AG04450 (cell line): ENCODE measurements around the gene CDK17. TPM values are rescaled to one million over a fixed set of nuclear protein-coding genes. Genes with fewer than 3 reads are reported as not detected.

ENCODE experiments used
- CTCF ChIA-PET: fragments of 300-600, 350-600 bp; formaldehyde crosslinking; extraction: SDS; loops from one replicate; lab custom pipeline; 2022; ENCODE audit warnings: antibody characterized with exemption, inconsistent platforms; lab: Charles Lee
- POLR2A ChIA-PET: fragments of 350-600 bp; formaldehyde crosslinking; extraction: SDS; loops from one replicate; lab custom pipeline; 2021; ENCODE audit warnings: antibody characterized with exemption, inconsistent platforms; lab: Yijun Ruan, JAX
- DNase-seq: peaks from one replicate; pipeline ENCODE4 v3.0.0-alpha.2; 2011; ENCODE audit warnings: low read depth, low spot score
- H3K27ac ChIP-seq: one replicate; pipeline ENCODE4 v1.5.1; 2012; ENCODE audit warnings: low read depth, low read length, control low read depth
- H3K27me3 ChIP-seq: one replicate; pipeline ENCODE4 v1.6.0; 2012; ENCODE audit warnings: low read length; ENCODE audit not compliant: control insufficient read depth, insufficient read depth
- H3K4me3 ChIP-seq: 2 replicates; pipeline ENCODE4 v1.5.1; 2011; ENCODE audit warnings: mild to moderate bottlenecking, low read depth, low read length, control low read depth
- H3K9me3 ChIP-seq: 2 replicates; pipeline ENCODE4 v1.5.1; 2012; ENCODE audit warnings: low read length; ENCODE audit not compliant: control insufficient read depth, insufficient read depth
- polyA plus RNA-seq: library from polyadenylated mRNA; depleted of rRNA; stranded (reverse); fragments of >200 nt; gene quantifications from 2 replicates; pipeline ENCODE4 v1.2.3, GENCODE V29; 2011
- TF ChIP-seq, protein P1 (sequence below): IDR thresholded peaks from 2 replicates; pipeline ENCODE4 v1.5.1; 2011; ENCODE audit warnings: low read depth, low read length, control low read depth, inconsistent platforms

The CDK17 gene
- polyA plus RNA-seq, 1 experiment = 67.8 TPM

DNA sequence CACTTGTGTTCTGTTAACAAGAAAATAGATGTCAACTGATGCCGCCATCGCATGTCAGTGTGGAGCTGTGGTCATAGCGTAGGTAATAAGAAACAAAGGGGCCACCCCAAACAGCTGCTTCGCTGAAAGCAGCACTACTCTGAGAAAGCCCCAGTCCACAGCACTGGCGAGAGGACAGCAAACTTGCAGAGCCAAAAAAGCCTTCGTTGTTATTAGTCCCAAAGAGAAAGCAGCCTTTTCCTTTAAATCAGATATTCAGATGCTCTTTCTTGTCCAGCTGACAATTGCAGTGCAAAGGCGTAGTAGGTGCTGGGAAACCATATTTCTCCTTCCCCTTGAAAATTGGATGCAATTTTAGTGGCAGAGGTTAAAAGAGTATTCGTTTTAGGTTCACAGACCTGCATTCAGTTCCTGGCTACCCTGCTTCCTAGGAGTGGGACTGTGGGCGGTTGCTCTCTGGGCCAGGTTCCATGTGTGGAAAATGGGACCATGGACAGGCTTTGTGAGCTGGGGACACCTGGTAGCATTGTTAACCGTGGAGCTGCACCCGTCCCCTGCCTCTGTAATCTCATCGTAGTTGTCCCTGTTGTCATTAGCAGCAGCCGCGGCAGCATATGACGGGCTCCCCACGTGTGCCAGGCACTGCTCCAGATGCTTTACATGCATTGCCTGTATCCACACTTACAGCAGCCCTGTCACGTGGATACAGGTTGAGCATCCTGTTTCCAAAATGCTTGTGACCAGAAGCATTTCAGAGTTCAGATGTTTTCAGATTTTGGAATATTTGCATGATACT lies 151.9 kb downstream of the CDK17 start:
- peak overlapping the region; percentile 21 for H3K27ac ChIP-seq
- H3K27me3 ChIP-seq = no peaks in the 10 kb centered on the region
- TF ChIP-seq, protein P1, sequence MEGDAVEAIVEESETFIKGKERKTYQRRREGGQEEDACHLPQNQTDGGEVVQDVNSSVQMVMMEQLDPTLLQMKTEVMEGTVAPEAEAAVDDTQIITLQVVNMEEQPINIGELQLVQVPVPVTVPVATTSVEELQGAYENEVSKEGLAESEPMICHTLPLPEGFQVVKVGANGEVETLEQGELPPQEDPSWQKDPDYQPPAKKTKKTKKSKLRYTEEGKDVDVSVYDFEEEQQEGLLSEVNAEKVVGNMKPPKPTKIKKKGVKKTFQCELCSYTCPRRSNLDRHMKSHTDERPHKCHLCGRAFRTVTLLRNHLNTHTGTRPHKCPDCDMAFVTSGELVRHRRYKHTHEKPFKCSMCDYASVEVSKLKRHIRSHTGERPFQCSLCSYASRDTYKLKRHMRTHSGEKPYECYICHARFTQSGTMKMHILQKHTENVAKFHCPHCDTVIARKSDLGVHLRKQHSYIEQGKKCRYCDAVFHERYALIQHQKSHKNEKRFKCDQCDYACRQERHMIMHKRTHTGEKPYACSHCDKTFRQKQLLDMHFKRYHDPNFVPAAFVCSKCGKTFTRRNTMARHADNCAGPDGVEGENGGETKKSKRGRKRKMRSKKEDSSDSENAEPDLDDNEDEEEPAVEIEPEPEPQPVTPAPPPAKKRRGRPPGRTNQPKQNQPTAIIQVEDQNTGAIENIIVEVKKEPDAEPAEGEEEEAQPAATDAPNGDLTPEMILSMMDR = no peak
- ChIA-PET CTCF (no interaction called here), POLR2A (interaction anchor here (0.7 kb wide), 1 partner anchor 29 kb away, joined by 3 read pairs; no protein-coding TSS in a partner anchor)
- no peak overlapping the region for H3K4me3 ChIP-seq
- no peak for DNase-seq
- no peaks in the 10 kb centered on the region; the same call in 1 of the 2 replicates for H3K9me3 ChIP-seq

DNA sequence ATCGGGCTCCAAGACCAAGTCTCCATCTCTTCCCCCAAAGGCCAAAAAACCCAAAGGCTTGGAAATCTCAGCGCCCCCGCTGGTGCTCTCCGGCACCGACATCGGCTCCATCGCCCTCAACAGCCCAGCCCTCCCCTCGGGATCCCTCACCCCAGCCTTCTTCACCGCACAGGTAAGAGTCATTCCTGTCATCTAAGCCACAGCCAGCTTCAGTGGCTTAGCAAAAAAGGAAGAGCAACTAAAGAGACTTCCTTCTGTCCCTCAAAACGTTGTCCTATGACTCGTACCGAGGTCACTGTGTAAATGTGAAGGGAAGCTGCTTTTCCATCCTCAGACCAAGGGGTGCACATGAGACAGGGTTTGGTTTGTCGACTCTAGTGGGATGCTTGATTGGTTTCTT lies 152.7 kb downstream of the CDK17 start:
- ChIA-PET POLR2A (no interaction called here), CTCF (no interaction called here)
- Histone ChIP-seq H3K27me3 (no peaks in the 10 kb centered on the region), H3K9me3 (no peaks in the 10 kb centered on the region; the same call in 1 of the 2 replicates), H3K27ac (peak overlapping the region; percentile 4), H3K4me3 (no peak overlapping the region)
- no peak for DNase-seq
- TF ChIP-seq, protein P1 = no peak

DNA sequence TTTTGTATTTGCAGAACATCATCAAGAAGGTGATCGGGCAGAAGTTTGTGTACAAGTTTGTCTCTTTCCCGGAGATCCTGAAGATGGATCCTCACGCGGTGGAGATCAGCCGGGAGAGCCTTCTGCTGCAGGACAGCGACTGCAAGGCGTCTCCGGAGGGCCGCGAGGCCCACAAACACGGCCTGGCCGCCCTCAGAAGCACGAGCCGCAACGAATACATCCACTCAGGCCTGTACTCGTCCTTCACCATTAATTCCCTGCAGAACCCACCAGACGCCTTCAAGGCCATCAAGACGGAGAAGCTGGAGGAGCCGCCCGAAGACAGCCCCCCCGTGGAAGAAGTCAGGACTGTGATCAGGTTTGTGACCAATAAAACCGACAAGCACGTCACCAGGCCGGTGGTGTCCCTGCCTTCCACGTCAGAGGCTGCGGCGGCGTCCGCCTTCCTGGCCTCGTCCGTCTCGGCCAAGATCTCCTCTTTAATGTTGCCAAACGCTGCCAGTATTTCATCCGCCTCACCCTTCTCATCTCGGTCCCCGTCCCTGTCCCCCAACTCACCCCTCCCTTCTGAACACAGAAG lies 153.2 kb downstream of the CDK17 start:
- CTCF ChIA-PET = interaction anchor here (0.6 kb wide), 1 partner anchor 205 kb away, joined by 3 read pairs; no protein-coding TSS in a partner anchor
- POLR2A ChIA-PET = no interaction called here

DNA sequence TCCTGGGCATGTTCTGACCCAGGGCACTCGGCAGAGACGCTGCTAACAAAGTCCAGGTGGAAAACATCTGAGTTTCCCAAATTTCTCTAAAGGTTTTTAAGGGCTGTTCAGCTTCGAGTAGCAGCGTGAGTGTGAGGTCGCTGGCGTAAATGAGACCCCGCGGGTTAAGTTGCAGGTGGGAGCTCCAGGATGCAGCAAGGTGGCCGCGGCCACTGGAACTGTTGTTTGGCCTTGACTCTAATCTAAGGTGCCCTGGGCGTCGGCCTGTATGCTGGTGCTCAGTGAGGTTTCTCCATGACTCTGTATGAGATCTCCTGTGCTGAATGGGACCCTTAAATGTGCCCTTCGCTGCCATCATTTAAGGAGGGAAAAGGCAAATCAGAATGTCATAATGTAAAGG lies 155.4 kb downstream of the CDK17 start:
- no peaks in the 10 kb centered on the region for H3K27me3 ChIP-seq
- ChIA-PET CTCF (no interaction called here), POLR2A (no interaction called here)
- TF ChIP-seq, protein P1 = no peak
- H3K27ac ChIP-seq = no peak overlapping the region
- H3K4me3 ChIP-seq = no peak overlapping the region
- H3K9me3 ChIP-seq = no peaks in the 10 kb centered on the region; the same call in 1 of the 2 replicates
- no peak for DNase-seq

More for the DNA sequence above, 153.2 kb downstream of the CDK17 start:
- no peak for DNase-seq
- TF ChIP-seq, protein P1 = no peak
- H3K4me3 ChIP-seq = no peak overlapping the region
- H3K27ac ChIP-seq = peak overlapping the region; percentile 4
- no peaks in the 10 kb centered on the region; the same call in 1 of the 2 replicates for H3K9me3 ChIP-seq
- H3K27me3 ChIP-seq = no peaks in the 10 kb centered on the region

DNA sequence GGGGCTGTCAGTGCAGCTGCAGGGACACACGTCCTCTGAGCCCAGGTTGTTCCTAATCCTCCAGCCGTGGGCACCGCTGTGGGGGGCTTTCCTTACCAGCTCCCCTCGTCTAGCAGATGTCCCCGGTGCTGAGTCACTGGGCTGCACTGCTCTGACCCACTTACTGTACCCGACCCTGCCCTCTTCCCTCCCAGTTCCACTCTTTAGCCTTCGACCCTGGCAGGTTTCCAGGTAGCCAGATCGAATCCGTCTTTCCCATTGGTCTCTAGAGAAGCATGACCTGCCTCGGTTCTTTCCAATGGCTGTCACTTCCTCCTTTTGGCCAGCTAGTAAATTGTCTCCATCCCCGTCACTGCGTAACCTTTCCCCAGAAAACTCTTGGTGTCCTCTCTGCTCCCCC lies 157.6 kb downstream of the CDK17 start:
- H3K9me3 ChIP-seq = no peaks in the 10 kb centered on the region; the same call in 1 of the 2 replicates
- no peak for DNase-seq
- no peaks in the 10 kb centered on the region for H3K27me3 ChIP-seq
- POLR2A ChIA-PET = no interaction called here
- H3K27ac ChIP-seq = no peak overlapping the region
- CTCF ChIA-PET = interaction anchor here (0.6 to 1.2 kb wide), 4 partner anchors 27 to 1855 kb away, joined by 3 to 4 read pairs (median 3); partner anchors contain the start of gene CFAP54
- H3K4me3 ChIP-seq = no peak overlapping the region
- TF ChIP-seq, protein P1 = no peak
